ENCODE measurements around the gene MYL12A.

The MYL12A gene

DNA sequence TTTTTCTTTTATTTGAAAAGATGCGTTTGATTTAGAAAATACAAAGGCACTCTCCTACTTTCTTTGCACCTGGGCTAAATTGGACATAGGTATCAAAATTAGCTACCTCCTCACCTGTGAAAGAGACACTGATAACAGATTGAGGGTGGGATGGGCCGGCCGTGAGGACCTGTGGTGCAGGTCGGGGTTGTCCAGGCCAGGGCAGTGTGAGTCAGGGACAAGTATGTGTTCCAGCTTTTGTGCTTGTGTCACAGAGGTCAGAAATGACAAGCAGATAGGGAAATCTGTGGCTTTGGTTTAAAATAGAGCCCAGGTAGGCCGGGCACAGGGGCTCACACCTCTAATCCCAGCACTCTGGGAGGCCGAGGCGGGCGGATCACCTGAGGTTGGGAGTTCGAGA is 36.9 kb downstream of the MYL12A start:
- no peak for DNase-seq

DNA sequence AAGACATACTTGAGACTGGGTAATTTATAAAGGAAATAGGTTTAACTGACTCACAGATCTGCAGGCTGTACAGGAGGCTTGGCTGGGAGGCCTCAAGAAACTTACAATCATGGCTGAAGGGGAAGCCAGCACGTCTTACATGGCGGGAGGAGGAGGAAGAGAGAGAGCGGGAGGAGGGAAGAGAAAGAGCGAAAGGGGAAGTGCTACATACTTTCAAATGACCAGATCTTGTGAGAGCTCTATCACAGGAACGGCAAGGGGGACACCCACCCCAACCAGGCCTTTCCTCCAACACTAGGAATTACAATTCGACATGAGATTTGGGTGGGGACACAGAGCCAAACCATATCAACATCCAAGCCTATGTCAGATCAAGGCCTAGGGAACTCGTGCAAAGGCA is 38.6 kb downstream of the MYL12A start:
- peak; percentile 50 for DNase-seq

DNA sequence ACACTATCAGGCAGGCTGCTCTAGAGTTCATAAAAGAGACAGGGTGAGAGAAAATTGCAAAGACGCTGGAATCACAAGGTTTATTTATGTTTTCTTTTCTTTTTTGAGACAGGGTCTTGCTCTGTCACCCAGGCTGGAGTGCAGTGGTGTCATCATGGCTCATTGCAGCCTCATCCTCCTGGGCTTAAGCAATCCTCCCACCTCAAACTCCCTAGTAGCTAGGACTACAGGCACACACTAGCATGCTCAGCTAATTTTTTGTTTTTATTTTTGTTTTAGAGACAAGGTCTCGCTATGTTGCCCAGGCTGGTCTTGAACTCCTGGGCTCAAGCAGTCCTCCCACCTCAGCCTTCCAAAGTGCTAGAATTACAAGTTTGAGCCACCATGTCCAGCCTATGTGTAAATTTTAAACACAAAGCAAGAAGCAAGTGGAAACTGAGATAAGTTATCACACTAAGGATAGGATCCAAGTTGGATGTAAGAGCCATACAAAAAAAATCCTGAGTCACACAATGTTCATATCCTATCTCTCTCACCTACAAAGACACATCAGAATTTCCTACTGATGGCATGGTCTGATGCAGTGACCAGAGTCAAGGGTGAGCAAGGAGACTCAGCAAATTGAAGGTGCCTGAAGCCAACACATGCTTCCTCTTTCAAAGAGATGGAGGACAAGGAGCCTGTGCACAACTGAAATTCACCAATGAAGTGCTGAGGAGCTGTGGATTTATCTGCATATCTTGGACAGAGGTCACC is 45.8 kb downstream of the MYL12A start:
- DNase-seq: peak; percentile 26

DNA sequence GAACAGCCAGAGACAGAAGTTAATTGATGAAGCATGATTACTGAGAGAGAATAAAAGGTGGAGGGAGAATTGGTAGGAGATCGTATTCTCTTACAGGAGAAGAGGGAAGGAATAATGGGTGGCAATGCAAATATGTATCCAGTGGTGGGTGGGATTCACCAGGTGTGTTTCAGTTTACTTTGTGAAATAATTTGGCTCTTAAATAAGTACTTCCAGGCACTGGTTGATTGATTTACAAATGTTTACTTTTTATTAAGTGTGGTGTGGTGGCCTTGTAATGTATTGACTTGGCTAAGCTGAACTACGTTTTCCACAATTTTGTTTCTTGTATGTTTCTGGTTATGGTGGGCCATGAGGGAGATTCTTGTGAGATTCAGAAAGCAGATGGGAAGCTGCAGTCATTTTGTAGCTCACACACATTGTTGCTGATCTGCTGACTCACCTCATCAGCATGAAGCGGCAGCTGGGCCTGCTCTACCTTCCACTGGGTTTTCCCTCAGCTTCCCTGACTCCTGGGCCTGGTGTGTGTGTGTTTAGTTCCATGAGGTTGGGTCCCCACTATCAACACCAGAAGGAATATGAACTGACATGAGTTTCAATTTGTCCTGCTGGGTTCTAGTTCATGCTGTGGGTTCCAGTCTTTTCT is 47.0 kb downstream of the MYL12A start:
- no peak for DNase-seq

DNA sequence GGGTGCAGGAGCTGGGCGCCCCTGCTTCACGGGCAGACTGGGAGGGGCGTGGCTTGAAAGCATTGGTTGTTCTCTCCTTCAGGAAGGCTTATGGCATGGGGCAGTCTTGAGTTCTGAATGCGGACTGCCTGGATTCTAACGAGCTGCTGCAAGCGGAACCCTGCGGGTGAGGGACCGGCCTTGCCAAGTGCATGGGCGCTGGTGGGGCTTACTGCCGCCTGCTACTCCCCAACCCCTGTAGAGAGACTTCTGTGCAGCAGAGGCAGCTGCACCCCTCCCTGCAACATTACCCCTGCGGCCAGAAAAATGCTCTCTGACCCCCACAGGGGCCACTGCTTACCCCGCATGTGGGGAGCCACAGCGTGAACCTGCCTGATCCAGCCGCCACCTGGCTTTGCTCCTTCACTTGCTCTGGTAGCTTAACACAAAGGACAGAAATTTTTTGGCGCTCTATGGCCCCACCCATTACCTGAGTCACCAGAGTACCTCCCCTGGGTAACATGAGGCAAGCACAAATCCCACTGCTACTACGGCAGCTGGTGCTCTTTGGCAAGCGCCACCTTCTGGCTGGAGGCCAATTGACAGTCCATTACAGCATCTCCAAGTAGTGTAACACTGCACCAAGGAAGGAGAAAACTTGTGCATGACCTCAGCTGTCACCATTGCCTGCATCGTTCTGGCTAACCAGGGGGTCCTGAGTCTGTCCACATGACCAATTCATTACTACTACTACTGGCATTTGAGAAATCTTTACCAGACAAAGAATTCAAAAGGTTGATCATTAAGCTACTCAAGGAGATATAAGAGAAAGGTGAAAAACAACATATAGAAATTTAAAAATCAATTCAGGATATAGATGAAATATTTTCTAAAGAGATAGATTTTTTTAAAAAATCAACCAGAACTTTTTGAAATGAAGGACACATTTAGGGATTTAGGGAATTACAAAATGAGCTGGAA is 49.7 kb downstream of the MYL12A start:
- peak; percentile 87 for DNase-seq

DNA sequence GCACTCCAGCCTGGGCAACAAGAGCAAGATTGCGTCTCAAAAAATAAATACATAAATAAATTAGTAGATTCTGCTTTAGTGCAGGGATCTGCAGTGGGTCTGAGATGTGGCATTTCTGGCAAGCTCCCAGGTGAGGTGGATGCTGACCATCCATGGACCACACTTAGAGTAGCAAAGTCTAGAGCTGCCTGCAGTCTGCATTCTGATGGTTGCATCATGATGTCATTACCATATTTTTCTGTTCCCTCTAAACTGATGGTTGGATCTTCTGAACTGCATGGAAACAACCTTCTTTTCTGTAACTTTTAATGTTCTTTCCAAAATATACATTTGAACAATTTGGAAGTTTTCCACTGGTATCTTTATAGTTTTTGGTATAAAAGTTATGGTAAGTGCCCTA is 57.2 kb downstream of the MYL12A start:
- DNase-seq: no peak

DNA sequence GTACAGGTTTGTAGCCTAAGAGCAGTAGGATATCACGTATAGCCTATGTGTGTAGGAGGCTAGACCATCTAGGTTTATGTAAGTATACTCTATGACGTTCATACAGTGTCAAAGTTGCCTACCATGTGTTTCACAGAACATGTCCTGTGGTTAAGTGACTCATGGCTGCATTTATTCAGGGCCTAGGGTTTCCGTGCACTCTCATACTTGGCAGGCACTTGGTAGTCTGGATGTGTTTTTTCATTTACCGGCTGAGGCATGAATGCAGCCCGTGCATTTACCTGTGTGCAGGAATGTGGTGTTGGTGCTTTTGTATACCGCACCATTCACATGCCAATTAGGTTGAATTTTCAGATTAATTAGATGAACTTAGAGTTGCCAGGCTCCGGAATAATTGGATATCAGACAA is 57.8 kb downstream of the MYL12A start:
- DNase-seq: peak; percentile 34
